Measurements from ENCODE around the gene HOXC5. TPM values are rescaled to one million over a fixed set of nuclear protein-coding genes. Genes with fewer than 3 reads are reported as not detected.

The HOXC5 gene
- total RNA-seq, 1 experiment from 2014 or later, result 0.61 TPM

DNA sequence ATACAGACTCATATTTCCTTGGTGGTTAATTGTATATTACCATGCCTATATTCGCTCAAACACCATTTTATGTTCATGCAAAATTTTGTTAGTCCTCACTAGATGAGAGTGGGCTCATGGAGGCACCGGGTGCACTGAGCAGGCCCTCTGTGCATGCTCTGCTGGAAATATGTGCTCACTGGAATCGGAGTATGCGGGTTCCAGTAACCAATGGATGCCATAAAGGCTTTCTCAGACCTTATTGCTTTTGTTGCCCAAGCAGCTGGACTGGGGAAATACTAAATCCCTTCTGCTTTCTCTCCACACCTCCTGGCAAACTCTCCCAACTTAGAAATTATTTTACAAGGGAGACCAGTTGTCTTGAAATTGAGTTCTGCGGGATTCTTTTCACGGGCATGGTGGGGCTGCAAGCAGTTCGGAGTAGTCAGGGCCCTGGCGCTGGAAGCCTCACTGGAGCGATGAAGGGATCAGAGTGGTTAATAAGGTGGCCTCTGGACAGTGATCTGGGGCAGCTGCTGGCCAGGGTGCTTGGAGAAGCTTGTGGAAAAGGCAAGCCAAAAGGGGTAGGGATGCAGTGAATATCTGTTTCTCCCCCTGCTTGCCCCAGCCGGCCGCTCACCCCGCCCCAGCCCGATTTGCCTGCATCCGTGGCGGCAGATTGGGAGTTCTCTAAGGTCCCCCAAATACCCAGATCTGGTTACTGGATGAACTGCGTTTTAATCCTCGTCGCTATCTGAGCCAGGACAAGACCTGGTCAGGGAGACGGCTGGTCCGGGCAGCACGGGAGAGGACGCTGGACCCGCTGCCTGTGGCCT, 12.1 kb upstream of the HOXC5 start:
- no peaks in the 10 kb centered on the region for H3K9me2 ChIP-seq (ENCODE audit: insufficient read depth)
- no TSS peak for BruUV-seq (replicated peaks)
- no peak for TF ChIP-seq EZH2 (IDR thresholded peaks at IDR 0.05; ENCODE audit: low read depth)
- TF ChIP-seq, protein P1, sequence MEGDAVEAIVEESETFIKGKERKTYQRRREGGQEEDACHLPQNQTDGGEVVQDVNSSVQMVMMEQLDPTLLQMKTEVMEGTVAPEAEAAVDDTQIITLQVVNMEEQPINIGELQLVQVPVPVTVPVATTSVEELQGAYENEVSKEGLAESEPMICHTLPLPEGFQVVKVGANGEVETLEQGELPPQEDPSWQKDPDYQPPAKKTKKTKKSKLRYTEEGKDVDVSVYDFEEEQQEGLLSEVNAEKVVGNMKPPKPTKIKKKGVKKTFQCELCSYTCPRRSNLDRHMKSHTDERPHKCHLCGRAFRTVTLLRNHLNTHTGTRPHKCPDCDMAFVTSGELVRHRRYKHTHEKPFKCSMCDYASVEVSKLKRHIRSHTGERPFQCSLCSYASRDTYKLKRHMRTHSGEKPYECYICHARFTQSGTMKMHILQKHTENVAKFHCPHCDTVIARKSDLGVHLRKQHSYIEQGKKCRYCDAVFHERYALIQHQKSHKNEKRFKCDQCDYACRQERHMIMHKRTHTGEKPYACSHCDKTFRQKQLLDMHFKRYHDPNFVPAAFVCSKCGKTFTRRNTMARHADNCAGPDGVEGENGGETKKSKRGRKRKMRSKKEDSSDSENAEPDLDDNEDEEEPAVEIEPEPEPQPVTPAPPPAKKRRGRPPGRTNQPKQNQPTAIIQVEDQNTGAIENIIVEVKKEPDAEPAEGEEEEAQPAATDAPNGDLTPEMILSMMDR (conservative IDR thresholded peaks at IDR 0.05), result no peak
- POLR2A ChIA-PET (ENCODE audit: unreplicated experiment), result no interaction called here
- H3K36me3 ChIP-seq (ENCODE audit: low read depth), result no peaks in the 10 kb centered on the region
- H3K9me3 ChIP-seq (ENCODE audit: insufficient read depth, low read depth), result no peaks in the 10 kb centered on the region
- intact Hi-C loops (cut with micrococcal nuclease; ENCODE audit: unreplicated experiment), result no loop called here
- CTCF ChIA-PET, result no interaction called here
- H3K27ac ChIP-seq, result no peak overlapping the region
- H3K79me2 ChIP-seq (ENCODE audit: low read depth), result no peaks in the 10 kb centered on the region
- no peaks in the 10 kb centered on the region for H4K20me1 ChIP-seq (ENCODE audit: insufficient read depth)
- no peak overlapping the region for H2AFZ ChIP-seq
- no peaks in the 10 kb centered on the region for H3F3A ChIP-seq (ENCODE audit: insufficient read depth, low read depth)
- no peak overlapping the region for H3K4me2 ChIP-seq
- H3K4me3 ChIP-seq, result no peak overlapping the region
- H3K4me1 ChIP-seq (replicated peaks; ENCODE audit: insufficient read depth), result no peaks in the 10 kb centered on the region; the same call in 1 of the 2 replicates
- no peaks in the 10 kb centered on the region for H3K27me3 ChIP-seq (ENCODE audit: insufficient read depth, low read depth)
- no peak for DNase-seq

DNA sequence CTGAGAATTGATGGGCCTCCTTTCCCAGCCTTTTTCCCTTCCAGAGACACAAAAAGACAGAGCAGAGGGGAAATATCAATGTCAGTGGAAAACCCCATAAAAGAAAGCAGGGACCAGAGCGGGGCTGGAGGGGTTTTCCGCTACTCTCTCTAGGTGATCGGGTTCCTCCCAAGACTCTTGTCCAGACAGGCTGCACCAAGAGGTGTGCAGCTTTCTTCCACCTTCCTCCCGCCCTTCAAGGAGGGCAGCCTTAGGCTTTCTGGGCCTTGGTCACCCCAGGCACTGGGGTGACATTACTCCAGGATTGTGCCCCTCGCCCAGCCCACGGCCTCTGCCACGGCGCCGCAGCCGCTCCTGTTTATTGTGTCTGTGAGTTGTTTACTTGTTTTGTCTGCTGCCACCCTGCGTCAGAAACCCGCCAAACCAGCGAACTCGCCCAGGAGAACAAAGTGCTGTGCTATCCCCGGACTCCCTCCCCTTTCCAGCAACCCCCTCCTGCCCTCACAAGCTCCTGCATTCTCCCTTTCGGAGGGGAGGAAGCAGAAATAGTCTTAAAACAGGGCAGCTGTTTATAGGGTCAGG, 11.3 kb upstream of the HOXC5 start:
- H3K36me3 ChIP-seq (ENCODE audit: low read depth), result no peaks in the 10 kb centered on the region
- H4K20me1 ChIP-seq (ENCODE audit: insufficient read depth), result no peaks in the 10 kb centered on the region
- H3K79me2 ChIP-seq (ENCODE audit: low read depth), result no peaks in the 10 kb centered on the region
- no peak overlapping the region for H3K27ac ChIP-seq
- H2AFZ ChIP-seq, result no peak overlapping the region
- no TSS peak for BruUV-seq (replicated peaks)
- intact Hi-C loops (cut with micrococcal nuclease; ENCODE audit: unreplicated experiment), result no loop called here
- H3F3A ChIP-seq (ENCODE audit: insufficient read depth, low read depth), result no peaks in the 10 kb centered on the region
- H3K9me3 ChIP-seq (ENCODE audit: insufficient read depth, low read depth), result no peaks in the 10 kb centered on the region
- H3K27me3 ChIP-seq (ENCODE audit: insufficient read depth, low read depth), result no peaks in the 10 kb centered on the region
- H3K4me1 ChIP-seq (replicated peaks; ENCODE audit: insufficient read depth), result no peaks in the 10 kb centered on the region; the same call in 1 of the 2 replicates
- DNase-seq, result no peak
- no peak overlapping the region for H3K4me2 ChIP-seq
- CTCF ChIA-PET, result interaction anchor here (1.0 kb wide), 1 partner anchor 11 kb away, joined by 5 read pairs; the partner anchor contains the start of gene HOXC5
- TF ChIP-seq, protein P1 (conservative IDR thresholded peaks at IDR 0.05), result no peak
- TF ChIP-seq EZH2 (IDR thresholded peaks at IDR 0.05; ENCODE audit: low read depth), result no peak
- no peak overlapping the region for H3K4me3 ChIP-seq
- POLR2A ChIA-PET (ENCODE audit: unreplicated experiment), result no interaction called here
- no peaks in the 10 kb centered on the region for H3K9me2 ChIP-seq (ENCODE audit: insufficient read depth)

DNA sequence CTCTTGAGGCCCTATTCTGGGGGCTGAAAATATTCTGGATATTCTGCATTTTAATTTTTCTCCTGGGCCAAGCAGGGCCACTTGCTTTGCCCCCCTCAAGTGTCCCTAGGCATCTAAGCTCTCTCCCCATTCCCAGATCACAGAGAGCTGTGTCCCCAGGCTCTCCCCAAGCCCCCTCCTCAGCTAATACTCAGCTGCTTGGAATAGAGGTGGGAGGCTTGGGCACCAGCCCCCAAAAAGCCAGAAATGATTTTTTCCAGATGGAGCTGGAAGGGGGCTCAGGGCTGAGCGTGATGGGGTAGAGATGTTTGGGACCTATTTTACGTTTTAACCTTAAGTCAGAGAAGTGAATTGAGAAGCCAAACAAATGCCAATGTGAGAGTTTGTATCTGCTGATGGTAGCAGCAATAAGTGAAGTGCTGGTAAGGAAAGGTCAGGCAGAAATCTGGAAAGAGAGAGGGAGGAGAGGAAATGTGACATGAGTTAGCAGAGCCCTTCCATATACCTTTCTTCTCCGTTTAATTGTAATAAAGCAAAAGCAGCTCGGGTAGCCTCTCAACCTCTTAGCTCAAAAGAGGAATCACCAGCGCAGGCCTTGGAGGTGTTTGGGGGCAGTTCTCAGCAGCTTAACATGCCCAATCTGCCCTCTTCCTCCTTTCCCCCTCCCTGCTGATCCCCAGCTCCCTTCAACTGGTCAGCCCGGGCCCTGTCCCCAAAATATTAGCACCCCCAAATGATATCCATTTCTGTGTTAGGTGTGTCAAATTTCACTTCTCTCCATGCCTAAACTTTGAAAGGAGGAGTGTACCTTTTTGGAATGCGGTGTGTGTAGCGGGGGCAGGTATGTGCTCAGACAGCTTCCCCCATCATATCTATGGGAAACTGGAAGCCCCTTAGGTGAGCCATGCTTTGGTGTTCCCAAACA, 9.6 kb upstream of the HOXC5 start:
- POLR2A ChIA-PET (ENCODE audit: unreplicated experiment), result interaction anchor here (0.5 kb wide), 1 partner anchor 158 kb away, joined by 3 read pairs; no protein-coding TSS in a partner anchor
- H3K4me1 ChIP-seq (replicated peaks; ENCODE audit: insufficient read depth), result no peaks in the 10 kb centered on the region
- no peaks in the 10 kb centered on the region for H4K20me1 ChIP-seq (ENCODE audit: insufficient read depth)
- DNase-seq, result no peak
- H3K27me3 ChIP-seq (ENCODE audit: insufficient read depth, low read depth), result no peaks in the 10 kb centered on the region
- TF ChIP-seq EZH2 (IDR thresholded peaks at IDR 0.05; ENCODE audit: low read depth), result no peak
- TF ChIP-seq, protein P1 (conservative IDR thresholded peaks at IDR 0.05), result no peak
- no peak overlapping the region for H3K27ac ChIP-seq
- BruUV-seq (replicated peaks), result no TSS peak
- no peaks in the 10 kb centered on the region for H3F3A ChIP-seq (ENCODE audit: insufficient read depth, low read depth)
- no peaks in the 10 kb centered on the region for H3K36me3 ChIP-seq (ENCODE audit: low read depth)
- no peaks in the 10 kb centered on the region for H3K9me2 ChIP-seq (ENCODE audit: insufficient read depth)
- H3K79me2 ChIP-seq (ENCODE audit: low read depth), result no peaks in the 10 kb centered on the region
- no peak overlapping the region for H2AFZ ChIP-seq
- H3K4me2 ChIP-seq, result no peak overlapping the region
- no peaks in the 10 kb centered on the region for H3K9me3 ChIP-seq (ENCODE audit: insufficient read depth, low read depth)
- intact Hi-C loops (cut with micrococcal nuclease; ENCODE audit: unreplicated experiment), result no loop called here
- H3K4me3 ChIP-seq, result no peak overlapping the region
- CTCF ChIA-PET, result interaction anchor here (0.5 to 2.1 kb wide), 4 partner anchors 9 to 375 kb away, joined by 3 to 9 read pairs (median 6); partner anchors contain the start of gene HOXC5
